ENCODE data around the gene PTRH1.
"Not testable (repeated sequence)": the region's sequence is repeated elsewhere in the genome, so short reads cannot be mapped to it uniquely, and the experiment has no call there.

Gene PTRH1

GRCh38 chr9:127715470-127716337 is at the start of gene PTRH1, which contains the start of gene TTC16:
TSS of gene PTRH1 (minus strand) at chr9:127715663. CDS start at chr9:127715639, 24 bp downstream.
TSS of gene TTC16 (plus strand) at chr9:127716079. CDS start at chr9:127716146, 67 bp downstream.
- DNase-seq = peak; percentile 92 to 99 (median 96)

GRCh38 chr9:127763918-127764384 is 48.5 kb upstream of the PTRH1 start:
- DNase-seq = no peak

GRCh38 chr9:127762111-127762676 is 46.7 kb upstream of the PTRH1 start:
- no peak for DNase-seq

- DNase-seq = no peak
These were observed 46.1 kb upstream of the PTRH1 start for GRCh38 chr9:127761491-127761956.

- no peak for DNase-seq
These were observed 45.6 kb upstream of the PTRH1 start for GRCh38 chr9:127761061-127761460.

- no peak for DNase-seq
These were observed 43.4 kb upstream of the PTRH1 start for GRCh38 chr9:127758843-127759242.

- DNase-seq = not testable (repeated sequence)
These were observed 41.3 kb upstream of the PTRH1 start for GRCh38 chr9:127756776-127757175.

GRCh38 chr9:127756233-127756632 is 40.8 kb upstream of the PTRH1 start:
- DNase-seq = no peak

- no peak for DNase-seq
These were observed 39.9 kb upstream of the PTRH1 start for GRCh38 chr9:127755061-127756060.

GRCh38 chr9:127754099-127755060 is 38.9 kb upstream of the PTRH1 start:
- no peak for DNase-seq

GRCh38 chr9:127753622-127754021 is 38.2 kb upstream of the PTRH1 start:
- DNase-seq = no peak

- no peak for DNase-seq
These were observed 37.7 kb upstream of the PTRH1 start for GRCh38 chr9:127753148-127753547.

GRCh38 chr9:127751269-127752054 is 36.0 kb upstream of the PTRH1 start:
- DNase-seq = no peak

- no peak for DNase-seq
These were observed 33.8 kb upstream of the PTRH1 start for GRCh38 chr9:127749090-127749787.

- peak in 5 of 6 experiments; percentile 12 to 61 (median 19) for DNase-seq
These were observed 31.6 kb upstream of the PTRH1 start for GRCh38 chr9:127746959-127747569.

GRCh38 chr9:127744398-127745110 is 29.1 kb upstream of the PTRH1 start:
- DNase-seq = no peak

GRCh38 chr9:127742435-127743088 is 27.1 kb upstream of the PTRH1 start:
- no peak for DNase-seq

- no peak for DNase-seq
These were observed 26.5 kb upstream of the PTRH1 start for GRCh38 chr9:127741831-127742434.
